CD4-positive, alpha-beta T cell treated with Interleukin-2 at 100 ng/mL for 4 hours (primary cell): ENCODE results near the gene LCN15.
"Not testable (repeated sequence)": the region's sequence is repeated elsewhere in the genome, so short reads cannot be mapped to it uniquely, and the experiment has no call there.

Experiments used
- DNase-seq: peaks from one replicate; pipeline ENCODE4 v3.0.0-alpha.2; 2020; ENCODE audit warnings: low spot score

The LCN15 gene

DNA sequence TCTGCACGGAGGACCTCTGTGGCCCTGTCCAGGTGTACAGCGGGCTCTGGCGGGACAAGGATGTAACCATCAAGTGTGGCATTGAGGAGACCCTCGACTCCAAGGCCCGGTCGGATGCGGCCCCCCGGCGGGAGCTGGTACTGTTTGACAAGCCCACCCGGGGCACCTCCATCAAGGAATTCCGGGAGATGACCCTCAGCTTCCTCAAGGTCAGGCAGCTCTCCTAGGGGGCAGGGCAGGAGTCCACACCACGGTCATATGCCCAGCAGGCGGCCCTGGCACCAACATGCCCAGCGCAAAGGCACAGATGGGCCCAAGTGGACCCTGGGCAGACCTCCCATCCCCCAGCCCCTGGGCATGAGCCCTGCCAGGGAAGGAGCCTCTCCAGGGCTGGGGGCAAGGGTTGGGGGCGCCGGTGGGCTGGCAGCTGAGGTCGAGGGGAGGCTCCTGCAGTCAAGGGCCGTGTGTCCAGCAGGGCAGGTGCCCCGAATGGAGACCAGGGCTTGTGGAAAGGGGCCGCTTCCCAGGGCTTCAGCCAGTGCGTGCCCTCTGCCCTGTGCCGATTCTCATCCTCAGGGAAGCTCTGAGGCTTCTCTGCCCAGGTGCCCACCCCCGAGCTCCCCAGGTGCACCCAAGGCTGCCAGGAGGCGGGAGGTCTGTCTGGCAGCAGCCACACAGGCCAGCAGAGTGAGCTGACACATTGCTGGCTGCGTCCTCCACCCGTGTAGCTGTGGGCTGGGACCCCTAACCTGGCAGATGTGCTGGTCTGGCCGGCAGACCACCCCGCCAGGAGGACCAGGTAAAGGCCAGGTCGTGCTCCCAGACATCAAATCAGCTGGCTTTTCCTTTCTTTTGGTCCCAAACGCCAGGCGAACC lies 42.0 kb downstream of the LCN15 start:
- no peak for DNase-seq

DNA sequence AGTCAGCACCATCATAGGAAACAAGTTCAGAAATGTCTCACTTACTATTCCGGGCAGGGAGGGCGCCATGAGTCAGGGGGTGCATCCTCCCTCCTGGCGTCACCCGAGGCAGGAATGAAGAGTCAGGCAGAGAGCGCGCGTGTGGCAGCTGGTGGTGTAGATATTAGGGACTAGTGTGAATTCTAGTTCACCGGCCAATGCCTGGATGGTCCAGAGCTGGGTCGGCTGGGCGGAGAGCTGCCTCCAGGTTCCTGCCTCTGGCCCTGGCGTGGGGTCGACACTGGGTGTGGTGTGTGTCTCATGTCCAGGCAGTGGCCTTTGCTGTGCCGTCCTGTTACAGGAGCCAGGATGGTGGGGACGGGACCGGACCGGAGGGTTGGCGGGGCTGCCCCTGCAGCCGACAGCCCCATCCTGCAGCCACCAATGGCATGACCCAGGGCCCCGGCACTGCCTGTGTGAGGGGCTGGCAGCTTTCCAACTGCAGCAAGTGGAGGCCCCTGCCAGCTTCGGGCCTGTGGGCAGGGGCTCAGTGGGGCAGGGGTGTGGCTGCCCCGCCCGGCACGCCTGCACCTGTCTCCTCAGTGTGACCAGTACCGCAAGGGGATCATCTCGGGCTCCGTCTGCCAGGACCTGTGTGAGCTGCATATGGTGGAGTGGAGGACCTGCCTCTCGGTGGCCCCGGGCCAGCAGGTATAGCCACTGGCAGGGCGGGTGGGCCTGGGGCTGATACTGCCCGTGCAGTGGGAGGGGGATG lies 42.8 kb downstream of the LCN15 start:
- no peak for DNase-seq

GRCh38 chr9:136720898-136721338 lies 43.4 kb downstream of the LCN15 start:
- DNase-seq = no peak

DNA sequence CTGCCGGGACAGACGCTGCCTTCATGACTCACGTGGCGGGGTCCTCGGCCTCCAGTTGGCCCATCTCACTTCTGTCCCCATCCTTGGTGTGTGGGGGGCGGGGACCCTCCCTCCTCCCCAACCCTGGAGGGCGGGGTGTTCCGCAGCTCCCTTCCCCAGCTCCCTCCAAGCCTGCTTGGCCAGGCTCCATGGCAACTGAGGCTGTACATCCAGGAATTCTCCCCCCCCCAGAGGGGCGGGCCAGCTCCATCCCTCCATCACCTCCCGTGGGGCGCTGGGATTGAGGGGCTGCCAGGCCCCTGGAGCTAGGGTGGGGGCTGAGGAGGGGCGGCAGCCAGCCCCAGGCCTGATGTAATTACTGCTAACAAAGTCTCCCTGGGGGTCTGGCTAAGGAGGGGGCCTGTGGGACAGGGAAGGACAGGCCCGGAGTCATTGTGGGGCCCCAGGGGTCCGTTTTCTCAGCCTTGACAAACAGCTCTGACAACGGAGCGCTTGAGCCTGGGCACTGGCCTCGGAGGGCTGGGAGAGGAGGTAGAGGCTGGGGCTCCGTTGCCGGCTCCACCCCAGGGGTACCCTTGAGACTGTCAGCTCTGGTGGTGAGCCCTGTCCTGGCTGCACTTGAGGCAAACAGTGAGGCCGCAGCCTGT lies 43.9 kb downstream of the LCN15 start:
- DNase-seq = no peak

DNA sequence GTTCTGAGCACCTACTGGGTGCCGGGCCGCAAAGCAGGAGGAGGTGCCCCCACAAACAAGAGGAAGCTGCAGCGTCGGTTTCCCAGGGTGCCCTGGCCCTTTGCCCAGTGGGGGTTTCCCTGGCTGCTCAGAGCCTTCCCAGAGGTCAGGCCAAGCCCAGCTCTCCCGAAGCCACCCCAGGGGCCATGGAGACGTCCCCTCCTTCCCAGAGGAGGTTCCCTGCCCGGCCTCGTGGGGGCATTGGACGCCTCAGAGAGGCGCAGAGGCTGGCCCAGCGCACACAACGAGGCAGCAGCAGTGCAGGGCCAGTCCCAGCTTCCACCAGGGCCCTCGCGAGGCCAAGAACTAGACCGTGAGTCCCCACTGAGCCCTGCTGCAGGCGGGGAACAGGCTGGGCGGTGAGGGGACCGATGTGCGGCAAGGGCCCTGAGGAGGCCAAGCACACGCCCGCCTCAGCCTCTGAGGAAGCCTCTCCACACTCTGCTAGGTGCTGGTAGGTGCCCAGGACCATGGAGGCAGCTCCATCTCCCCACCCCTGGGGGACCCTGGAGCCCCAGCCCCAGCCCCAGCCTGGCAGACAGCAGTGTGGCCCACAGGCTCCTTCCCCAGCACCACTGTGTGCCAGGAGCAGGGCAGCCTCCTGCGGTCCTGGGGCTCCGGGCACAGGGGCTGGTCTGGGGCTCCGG lies 45.0 kb downstream of the LCN15 start:
- no peak for DNase-seq

DNA sequence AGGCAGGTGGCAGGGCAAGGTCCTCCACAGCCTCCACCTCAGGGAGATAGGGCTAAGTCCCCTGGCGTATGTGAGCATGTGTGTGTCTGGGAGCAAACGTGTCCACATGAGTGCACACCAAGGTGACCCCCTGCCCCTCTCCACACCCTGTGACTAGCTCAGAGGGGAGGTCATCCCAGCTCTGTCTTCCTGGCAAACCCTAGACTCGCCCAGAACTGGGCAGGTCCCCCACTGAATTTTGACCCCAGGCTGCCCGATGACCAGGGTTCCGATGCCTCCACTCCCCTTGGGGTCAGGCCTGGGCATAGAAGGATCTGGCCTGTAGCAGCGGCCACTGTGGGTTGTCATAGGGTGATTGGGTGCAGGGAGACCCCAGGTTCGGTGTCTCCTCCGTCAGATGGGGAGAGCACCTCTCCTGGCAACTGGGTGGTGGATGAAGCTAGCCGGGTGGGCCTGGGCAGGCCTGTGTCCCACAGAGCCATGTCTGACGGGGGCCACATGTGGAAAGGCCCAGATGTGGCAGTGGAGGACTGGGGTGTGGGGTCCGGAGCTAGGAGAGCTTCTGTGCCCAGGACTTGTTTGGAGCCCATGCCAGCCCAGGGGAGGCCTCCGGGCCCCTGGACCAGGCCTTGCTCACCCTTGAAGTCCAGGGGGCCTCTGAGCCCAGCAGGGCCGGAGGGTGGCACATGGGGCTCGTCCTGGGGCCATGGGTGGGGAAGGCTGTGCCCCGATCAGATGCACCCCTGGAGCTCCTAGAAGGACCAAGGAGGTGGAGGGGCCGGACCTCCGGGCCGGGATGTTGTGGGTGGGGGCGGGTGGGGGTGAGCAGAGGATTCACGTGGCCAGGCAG lies 45.7 kb downstream of the LCN15 start:
- DNase-seq = no peak

DNA sequence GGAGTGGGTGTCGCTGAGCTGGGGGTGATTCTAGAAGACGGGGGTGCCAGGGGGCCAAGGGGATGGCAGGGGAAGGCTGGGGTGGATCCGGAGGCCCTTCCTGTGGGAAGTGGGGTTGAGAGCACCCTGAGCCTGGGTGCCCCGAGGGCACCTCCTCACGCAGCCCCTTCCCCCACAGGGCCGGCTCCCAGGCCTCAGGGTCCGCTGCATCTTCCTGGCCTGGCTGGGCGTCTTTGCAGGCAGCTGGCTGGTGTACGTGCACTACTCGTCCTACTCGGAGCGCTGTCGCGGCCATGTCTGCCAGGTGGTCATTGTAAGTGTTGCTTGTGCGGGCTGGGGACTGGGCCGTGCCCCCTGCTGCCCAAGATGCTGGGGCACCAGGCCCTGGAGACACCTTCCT lies 46.9 kb downstream of the LCN15 start:
- no peak for DNase-seq

GRCh38 chr9:136714893-136715274 lies 49.4 kb downstream of the LCN15 start:
- no peak for DNase-seq

GRCh38 chr9:136714096-136714892 lies 50.0 kb downstream of the LCN15 start:
- DNase-seq = no peak

DNA sequence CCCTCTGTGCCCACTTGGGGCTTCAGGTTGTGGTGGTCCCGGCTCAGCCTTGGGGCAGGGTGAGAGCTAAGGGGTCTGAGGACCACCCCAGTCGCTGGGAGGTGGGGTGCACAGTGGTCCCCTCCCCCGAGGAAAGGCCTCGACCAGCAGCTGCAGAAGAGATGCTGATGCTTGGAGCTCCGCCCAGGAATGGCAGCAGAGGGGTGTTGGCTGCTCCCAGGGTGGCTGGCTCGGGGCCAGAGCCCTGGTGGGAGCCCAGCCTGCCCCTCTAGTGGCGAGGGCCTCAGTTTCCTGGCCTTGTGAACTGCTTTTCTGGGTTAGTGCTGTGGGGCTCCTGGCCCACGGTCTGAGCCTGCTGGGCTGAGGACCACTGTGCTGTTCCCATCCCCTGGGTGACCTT lies 50.8 kb downstream of the LCN15 start:
- DNase-seq = no peak

DNA sequence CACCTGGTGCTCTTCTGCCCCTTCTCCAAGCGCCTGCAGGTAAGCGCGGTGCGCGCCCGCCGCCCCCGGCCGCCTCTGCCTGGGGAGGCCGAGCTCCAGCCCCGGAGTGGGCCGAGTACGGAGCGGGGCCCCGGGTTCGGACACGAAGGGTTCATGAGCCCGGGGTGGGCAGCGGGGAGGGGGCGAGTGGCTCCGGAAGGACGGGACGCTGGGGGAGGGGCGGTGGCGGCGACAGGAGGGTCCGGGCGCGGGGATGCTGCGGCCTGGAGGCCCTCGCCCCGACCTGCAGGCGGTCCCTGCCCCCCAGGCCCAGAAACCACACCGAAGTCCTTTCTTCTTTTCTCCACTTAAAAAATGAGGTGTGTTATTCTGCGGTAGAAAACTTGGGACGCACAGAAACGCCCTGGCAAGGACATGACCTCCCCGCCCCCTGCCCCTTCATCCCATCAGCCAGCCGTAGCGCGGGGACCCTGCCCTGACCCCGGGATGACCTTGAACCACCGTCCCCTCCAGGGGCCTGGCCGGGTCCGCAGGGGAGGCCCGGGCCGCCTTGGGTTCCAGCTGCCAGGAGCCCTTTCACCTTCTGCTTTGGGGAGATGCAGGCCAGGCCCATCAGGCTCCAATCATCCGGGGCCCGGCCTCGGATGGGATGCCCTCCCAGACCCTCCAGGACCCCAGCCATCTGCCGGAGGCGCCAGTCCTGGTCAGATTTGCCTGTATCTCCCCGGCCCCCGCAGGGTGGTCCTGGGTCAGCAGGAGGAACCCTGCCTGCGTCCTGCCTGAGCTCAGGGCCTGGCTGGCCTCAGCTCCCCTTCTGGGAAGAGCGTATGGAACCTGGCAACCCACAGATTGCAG lies 51.4 kb downstream of the LCN15 start:
- no peak for DNase-seq

DNA sequence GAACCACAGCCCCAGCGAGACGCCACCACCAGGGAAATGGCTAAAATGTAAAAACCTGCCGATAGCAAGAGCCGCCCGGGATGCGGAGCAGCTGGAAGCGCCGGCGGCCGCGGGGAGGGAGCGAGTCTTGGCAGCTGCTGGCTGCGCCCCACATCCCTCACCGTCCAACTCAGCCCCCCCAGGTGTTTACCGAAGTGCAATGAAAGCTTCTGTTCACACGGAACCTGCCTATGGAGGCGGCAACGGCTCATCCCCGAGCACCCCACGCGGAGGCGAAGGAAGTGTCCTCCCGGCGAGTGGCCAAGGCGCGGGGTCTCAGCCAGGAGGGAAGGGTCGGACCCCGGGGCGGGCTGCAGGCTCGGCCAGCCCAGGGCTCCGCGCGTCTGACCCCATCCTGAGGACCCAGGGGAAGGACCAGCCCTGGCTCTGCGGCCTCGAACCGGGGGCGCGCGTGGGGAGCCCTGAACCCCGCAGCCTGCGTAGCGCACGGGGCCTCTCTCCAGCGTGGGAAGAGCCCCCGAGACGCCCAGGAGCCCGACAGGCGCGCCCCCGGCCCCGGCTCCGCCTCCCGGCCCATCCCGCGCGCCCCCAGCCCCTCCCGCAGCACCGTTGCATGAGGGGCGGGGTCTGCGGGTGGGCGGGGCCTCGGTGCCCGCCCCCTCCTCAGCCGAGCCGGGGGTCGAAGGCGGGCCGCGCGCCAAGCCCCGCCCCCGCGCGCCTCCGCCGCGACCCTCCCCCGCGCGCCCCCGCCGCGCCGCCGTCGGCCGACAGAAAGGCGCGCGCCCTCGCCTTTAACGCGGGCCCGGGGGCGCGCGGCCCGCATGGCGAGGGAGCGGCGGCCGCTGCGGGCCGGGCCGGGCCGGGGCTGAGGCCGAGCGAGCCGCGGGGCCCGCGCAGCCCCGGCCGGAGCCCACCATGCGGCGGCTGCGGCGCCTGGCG lies 52.3 kb downstream of the LCN15 start, which contains the start of gene DIPK1B:
DIPK1B (plus strand) TSS at position 822 of the 939 bp plus-strand sequence; CDS start at position 916, 94 bp downstream.
- no peak for DNase-seq

GRCh38 chr9:136711219-136711648 lies 53.1 kb downstream of the LCN15 start:
- not testable (repeated sequence) for DNase-seq

- DNase-seq = no peak
These were observed 53.8 kb downstream of the LCN15 start for GRCh38 chr9:136710543-136710942.
